ENCODE results near the gene SLC9A4.

SLC9A4 gene

GRCh38 chr2:102581911-102582310 is 108.9 kb downstream of the SLC9A4 start:
- no peak for DNase-seq (ENCODE audit: extremely low read depth, low read depth)
- no peak for TF ChIP-seq CTCF (IDR thresholded peaks at IDR 0.05; ENCODE audit: low read depth, low read length, missing control alignments)
- no peak overlapping the region for H3K4me3 ChIP-seq (replicated peaks; ENCODE audit: low read depth, low read length)

GRCh38 chr2:102582845-102583244 is 109.8 kb downstream of the SLC9A4 start:
- H3K4me3 ChIP-seq (replicated peaks; ENCODE audit: low read depth, low read length) = no peak overlapping the region
- DNase-seq (ENCODE audit: extremely low read depth, low read depth) = no peak
- TF ChIP-seq CTCF (IDR thresholded peaks at IDR 0.05; ENCODE audit: low read depth, low read length, missing control alignments) = no peak
